GM21786 (cell line): Measurements from ENCODE around the gene ZNF300.
"Not testable (repeated sequence)": the region's sequence is repeated elsewhere in the genome, so short reads cannot be mapped to it uniquely, and the experiment has no call there.

Experiments
- ATAC-seq: cut with Tn5 transposase; IDR thresholded peaks from one replicate; pipeline ENCODE4 v1.9.1; 2021; ENCODE audit not compliant: unreplicated experiment

The ZNF300 gene

DNA sequence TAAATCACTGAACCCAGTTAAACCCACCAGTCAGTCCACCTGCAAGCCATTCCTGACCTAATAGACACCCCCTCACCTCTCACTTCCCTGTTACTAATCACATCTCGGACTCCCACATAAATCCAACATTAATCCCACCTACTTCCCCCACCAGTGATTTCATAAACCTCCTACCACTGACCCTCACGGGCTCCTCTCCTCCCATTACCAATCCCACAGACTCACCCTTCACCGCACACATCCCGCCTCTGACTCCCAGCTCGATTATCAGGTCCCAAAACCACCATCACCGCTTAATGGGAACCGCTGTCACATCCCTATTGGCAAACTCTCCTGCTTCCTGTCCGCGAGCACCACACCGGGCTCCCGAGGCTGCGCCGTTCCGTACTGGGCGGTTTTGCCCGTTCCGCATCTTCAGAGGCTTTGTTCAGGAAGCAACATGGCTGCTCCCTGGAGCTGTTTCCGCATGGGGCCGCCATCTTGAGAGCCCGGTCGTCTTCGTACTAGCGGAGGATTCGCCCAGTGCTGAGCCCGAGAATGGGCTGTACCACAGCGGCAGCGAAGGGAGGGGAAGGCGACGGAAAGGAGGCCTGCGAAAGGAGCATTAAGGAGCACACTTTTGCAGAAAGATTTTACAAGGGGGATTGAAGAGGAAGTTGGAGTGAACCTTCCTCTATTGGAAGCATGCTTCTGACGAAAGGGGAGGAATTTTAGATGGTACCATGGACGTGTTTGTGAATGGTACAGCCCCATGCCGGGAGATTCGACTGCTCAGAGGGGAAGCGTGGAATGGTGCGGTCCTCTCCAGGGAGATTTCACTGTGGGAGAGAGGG is at the start of gene ZNF300:
Gene ZNF300 (minus strand): TSS at position 502 of the 833 bp plus-strand sequence. CDS start 1,825 bp downstream, outside the sequence.
- ATAC-seq = peak; percentile 97

DNA sequence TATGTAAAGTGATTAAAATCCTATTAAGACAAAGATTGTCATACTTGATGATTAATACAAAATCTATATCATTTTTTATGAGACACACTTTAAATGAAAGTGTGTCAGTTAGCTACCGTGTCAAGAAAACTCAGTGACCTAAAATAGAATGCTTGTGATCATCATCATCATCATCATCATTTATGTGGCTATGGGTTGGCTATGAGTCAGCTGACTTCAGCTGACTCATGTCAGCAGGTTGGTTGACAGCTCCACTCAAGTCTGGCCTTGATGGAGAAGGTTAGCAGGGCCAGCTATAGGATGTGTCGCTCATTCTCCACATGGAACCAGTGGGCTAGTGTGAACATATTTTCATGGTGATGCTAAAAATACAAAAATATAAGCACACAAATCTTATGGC is 43.8 kb upstream of the ZNF300 start:
- ATAC-seq = no peak

DNA sequence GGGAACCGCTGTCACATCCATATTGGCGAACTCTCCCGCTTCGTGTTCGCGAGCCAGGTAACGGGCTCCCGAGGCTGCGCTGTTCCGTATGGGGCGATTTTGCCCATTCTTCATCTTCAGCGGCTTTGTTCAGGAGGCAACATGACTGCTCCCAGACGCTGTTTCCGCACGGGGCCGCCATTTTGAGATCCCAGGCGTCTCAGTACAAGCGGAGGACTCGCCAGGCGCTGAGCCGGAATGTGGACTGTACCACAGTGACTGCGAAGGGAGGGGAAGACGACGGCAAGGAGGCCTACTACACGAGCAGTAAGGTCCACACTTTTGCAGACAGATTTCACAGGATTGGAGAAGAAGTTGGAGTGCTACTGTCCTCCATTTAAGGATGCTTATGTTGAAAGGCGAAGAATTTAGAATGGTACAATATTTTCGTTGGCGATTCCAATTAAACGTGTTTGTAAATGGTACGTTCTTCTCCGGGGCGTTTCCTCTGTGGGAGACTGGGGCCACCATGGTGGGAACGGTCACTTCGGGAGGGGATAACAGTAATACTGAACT is 41.6 kb upstream of the ZNF300 start:
- no peak for ATAC-seq

- no peak for ATAC-seq
Measured at GRCh38 chr5:150945947-150946346, 41.2 kb upstream of the ZNF300 start.

DNA sequence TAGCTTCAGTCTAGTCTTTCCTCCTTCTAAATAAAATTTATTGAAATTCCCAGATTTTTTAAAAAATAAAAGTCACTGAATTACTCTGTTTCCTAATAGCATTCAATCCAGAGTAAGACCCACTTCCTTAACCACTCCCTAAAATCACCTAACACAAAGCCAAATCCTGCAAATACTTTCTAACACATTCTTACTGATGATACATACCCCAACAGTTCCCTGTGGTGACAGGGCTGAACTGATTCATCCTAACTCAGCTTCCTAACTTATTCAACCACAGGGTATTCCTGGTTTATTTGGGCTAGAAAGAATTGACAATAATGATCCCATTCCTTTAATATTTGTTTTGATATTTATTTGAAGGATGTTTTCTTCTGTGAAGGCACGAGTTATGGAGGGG is 40.7 kb upstream of the ZNF300 start:
- ATAC-seq = no peak

DNA sequence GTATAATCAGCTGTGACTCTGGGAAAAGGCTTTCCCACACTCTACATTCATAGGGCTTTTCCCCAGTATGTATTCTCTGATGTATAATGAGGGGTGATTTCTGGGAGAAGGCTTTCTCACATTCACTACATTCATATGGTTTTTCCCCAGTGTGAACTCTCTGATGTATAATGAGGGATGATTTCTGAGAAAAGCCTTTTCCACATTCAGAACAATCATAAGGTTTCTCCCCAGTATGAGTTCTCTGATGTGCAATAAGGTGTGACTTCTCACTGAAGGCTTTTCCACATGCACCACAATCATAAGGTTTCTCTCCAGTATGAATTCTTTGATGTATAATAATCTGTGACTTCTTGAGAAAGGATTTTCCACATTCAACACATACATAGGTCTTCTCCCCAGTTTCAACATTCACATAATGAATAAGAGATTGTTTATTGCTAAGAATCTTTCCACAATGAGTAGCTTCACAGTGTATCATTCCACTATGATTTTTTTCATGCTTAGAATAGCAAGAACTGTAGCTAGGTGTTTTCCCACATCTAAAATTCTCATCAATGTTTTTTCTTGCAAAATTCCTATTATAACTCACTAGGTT is 26.7 kb upstream of the ZNF300 start:
- no peak for ATAC-seq

- no peak for ATAC-seq
Measured at GRCh38 chr5:150918613-150919012, 13.8 kb upstream of the ZNF300 start.

DNA sequence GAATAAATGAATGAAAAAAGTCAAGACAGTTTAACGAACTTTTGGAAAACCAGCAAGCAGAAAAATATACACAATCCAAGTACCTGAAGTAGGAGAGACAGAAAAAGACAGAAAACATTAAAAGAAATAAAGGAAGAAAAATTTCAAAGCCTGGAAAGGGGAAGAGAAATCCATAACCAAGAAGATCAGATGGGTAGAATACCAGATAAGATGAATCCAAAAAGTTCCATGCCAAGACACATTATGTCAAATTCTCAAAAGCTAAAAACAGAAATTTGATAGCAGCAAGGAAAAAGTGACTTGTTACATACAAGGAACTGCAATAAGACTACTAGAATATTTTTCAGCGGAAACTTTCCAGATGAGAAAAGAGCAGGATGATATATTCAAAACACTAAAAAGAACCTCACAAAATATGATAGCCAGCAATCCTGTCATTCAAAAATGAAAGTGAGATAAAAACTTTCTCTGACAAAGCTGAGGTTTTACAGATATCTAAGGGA is 7.6 kb upstream of the ZNF300 start:
- ATAC-seq = no peak

- no peak for ATAC-seq
Measured at GRCh38 chr5:150905312-150905683, 518 bp upstream of the ZNF300 start.

- no peak for ATAC-seq
Measured at GRCh38 chr5:150901446-150901845, 3.3 kb downstream of the ZNF300 start.

DNA sequence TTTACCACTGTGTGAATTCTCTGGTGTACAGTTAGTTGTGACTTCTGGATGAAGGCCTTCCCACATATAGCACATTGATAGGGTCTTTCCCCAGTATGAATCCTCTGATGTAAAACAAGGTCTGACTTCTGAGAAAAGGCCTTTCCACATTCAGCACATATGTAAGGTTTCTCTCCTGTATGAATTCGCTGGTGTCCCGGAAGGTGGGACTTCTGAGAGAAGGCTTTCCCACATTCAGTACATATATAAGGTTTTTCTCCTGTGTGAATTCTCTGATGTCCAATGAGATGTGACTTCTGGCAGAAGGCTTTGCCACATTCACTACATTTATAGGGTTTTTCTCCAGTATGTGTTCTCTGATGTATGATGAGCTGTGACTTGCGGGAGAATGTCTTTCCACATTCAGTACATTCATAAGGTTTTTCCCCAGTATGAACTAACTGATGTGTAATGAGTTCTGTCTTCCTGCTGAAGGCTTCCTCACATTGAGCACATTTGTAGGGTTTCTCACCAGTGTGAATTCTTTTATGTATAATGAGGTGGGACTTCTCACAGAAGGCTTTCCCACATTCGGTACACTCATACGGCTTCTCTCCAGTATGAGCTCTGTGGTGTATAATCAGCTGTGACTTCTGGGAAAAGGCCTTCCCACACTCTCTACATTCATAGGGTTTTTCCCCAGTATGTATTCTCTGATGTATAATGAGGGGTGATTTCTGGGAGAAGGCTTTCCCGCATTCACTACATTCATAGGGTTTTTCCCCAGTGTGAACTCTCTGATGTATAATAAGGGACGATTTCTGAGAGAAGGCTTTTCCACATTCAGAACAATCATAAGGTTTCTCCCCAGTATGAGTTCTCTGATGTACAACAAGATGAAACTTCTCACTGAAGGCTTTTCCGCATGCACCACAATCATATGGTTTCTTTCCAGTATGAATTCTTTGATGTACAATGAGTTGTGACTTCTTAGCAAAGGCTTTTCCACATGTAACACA is 9.1 kb downstream of the ZNF300 start:
- ATAC-seq = no peak

DNA sequence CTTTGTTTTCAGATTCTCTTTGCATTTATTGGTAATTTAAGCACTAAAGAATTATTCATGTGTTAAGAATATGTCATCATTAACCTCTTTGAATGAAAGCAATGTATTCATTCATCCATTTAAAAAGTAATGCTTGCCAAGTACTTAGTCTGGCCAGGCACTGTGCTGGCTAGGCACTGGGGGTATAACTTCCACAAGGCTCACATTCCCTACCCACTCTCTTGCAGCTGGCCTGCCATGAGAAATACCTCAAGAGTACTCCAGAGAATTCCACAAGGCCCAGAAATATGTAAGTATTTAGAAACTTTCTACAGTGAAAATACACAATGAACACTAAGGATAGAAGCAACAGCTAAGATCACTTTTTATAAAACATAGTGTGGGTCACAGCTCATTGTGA is 25.4 kb downstream of the ZNF300 start:
- no peak for ATAC-seq

DNA sequence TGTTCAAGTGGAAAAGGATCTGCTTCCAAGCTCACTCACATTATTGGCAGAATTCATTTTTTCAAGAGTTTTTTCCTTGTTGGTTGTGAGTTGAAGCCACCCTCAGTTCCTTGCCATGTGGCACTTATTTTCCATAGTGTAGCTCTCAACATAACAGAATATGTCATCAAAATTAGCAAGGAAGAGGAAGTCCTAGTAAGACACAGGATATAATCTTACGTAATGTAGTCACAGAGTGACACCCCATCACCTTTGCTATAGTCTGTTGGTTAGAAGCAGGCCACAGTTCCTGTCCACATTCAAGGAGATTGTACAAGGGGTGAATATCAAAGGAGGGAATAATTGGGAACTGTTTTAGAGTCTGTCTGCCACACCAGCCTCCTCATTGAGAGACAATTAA is 42.7 kb downstream of the ZNF300 start:
- no peak for ATAC-seq

DNA sequence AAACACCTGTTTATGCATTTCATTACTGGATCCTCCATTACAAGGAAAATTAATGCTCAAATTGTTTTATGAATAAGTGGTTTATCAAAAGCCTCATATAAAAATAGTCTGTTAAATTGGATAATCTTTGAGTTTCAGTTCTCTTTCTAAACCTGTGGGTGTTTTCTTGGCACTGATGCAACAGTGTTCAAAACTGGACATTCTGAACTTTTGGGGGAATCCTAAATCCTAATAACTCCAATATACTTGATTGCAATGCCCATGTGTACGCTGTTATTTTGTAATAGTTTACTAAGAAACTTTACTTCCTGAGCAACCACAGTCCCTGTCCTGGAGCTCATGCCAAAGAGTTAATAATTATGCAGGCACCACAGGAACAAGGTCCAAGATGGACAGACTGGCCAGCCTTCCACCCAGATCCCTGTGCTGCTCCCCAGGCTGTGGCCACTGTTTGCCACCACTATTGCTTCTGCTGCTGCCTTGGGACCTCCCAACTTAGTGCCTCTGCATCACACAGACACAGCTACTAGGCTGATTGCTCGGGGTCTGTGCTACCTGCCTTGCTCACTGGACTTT is 44.4 kb downstream of the ZNF300 start:
- ATAC-seq = no peak

DNA sequence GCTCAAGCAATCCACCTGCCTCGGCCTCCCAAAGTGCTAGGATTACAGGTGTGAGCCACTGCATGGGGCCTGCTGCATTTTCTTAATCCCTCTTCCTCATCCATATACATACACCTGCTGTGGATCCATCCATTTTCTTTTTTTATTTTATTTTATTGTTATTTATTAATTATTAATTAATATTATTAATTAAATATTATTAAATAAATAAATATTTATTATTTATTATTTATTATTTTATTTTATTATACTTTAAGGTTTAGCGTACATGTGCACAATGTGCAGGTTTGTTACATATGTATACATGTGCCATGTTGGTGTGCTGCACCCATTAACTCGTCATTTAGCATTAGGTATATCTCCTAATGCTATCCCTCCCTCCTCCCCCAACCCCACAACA is 48.1 kb downstream of the ZNF300 start:
- not testable (repeated sequence) for ATAC-seq

DNA sequence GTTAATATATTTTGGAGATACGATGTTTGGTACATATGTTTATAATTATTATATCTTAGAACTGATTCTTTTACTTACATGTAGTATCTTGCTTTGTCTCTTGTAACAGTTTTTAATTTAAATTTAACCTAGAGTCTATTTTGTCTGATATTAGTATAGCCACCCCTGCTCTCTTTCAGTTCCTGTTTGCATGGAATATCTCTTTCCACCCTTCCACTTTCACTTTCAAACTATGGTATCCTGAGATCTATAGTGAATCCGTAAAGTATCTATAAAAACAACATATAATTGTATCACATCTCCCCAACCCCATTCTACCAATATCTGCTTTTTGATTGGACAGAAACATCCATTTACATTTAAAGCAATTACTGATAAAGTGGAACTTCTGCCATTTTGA is 51.2 kb downstream of the ZNF300 start:
- ATAC-seq = no peak

GRCh38 chr5:150851039-150851438 is 53.7 kb downstream of the ZNF300 start:
- no peak for ATAC-seq

GRCh38 chr5:150848271-150848670 is 56.5 kb downstream of the ZNF300 start:
- ATAC-seq = no peak

DNA sequence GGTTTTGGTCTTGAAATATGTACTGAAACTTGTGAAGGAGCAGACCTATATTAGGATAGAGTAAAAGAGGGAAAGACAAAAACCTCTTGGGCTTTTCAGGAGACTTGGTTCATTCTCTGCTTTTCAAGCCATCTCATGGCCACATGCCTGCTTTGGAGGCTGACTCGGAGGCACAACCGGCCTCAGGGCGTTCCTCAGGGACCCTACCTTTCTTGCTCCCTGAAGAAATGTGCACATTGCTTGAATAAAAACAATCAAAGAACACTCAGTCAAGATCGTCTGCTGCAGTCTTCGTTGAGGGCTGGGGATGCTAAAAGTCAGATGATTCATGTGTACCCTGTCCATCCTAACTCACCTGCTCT is 57.5 kb downstream of the ZNF300 start:
- ATAC-seq = no peak

DNA sequence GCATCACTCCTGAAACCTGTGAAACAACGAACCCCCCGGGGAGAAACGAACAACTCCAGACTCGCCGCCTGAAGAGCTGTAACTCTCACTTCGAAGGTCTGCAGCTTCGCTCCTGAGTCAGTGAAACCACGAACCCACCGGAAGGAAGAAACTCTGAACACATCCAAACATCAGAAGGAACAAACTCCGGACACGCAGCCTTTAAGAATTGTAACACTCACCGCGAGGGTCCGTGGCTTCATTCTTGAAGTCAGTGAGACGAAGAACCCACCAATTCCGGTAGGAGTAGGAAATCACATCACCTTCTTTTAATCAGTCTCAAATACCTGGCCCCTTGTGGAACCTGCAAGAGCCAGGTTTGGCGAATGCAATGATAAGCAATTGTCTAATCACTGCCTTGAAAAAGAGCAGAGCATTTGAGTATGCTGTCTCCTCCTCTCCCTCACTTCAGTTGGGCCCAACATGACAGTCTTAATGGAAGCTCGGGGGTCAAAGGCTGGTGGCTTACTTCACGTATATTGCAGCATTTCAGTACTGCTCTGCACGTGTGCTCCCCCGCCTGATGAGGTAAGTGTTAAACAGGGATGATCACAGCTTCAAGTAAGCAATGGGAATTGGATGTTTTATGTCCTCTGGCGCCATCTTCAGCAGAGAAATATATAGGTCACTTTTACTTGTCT is 58.0 kb downstream of the ZNF300 start:
- peak; percentile 90 for ATAC-seq
